ENCODE results near the gene HOMER2.

GRCh38 chr15:82855286-82856100 is 97.0 kb downstream of the HOMER2 start:
- no peak for TF ChIP-seq CTCF (IDR thresholded peaks at IDR 0.05)
- no peak for TF ChIP-seq POLR2A (IDR thresholded peaks at IDR 0.05)
